GM23248 (cell line): ENCODE measurements around the gene PRMT1.

Source experiments
- EZH2 ChIP-seq: fragments of 200-600 bp; sonication (generic); IDR thresholded peaks from 2 replicates; pipeline ENCODE4 v1.6.1; 2018; ENCODE audit warnings: antibody characterized with exemption, mild to moderate bottlenecking; ENCODE audit not compliant: insufficient read depth, poor library complexity, severe bottlenecking
- EZH2phosphoT487 ChIP-seq: fragments of 200-600 bp; sonication (generic); IDR thresholded peaks from 2 replicates; pipeline ENCODE4 v1.6.1; 2018; ENCODE audit warnings: antibody characterized with exemption, moderate library complexity, mild to moderate bottlenecking, low read depth; ENCODE audit not compliant: insufficient read depth

- no peak for TF ChIP-seq EZH2phosphoT487
- TF ChIP-seq EZH2: no peak
These were observed 811 bp upstream of the PRMT1 start for GRCh38 chr19:49676136-49676783.
